Adrenal gland (tissue), 12 donors: ENCODE data around the gene MACROD2. TPM values are rescaled to one million over a fixed set of nuclear protein-coding genes. Genes with fewer than 3 reads are reported as not detected.

Experiments used
- DNase-seq, 7 donors: peaks; one replicate each; pipeline ENCODE4 v3.0.0-alpha.2; 2019 to 2020
- H3K27ac ChIP-seq, 5 donors: fragments of 200-600 bp; sonication (generic) in 4 of 5; 1 replicate in 3 of 5; 2 replicates in 2 of 5; pipeline versions ENCODE4 v1.5.1 to v1.8.0; 2016 to 2020; ENCODE audit warnings: mild to moderate bottlenecking in 1 of 5
- H3K27me3 ChIP-seq: fragments of 200-600 bp; 2 replicates; pipeline ENCODE4 v1.8.0; 2021
- H3K36me3 ChIP-seq, 2 donors: fragments of 200-600 bp; replicated peaks in 1 of 2; 1 replicate in 1 of 2; 2 replicates in 1 of 2; pipeline versions ENCODE4 v1.5.1 to v1.8.0; 2018 to 2022
- H3K4me1 ChIP-seq, 2 donors: fragments of 200-600 bp; replicated peaks in 1 of 2; 1 replicate in 1 of 2; 2 replicates in 1 of 2; pipeline versions ENCODE4 v1.5.1 to v1.8.0; 2018 to 2021
- H3K4me3 ChIP-seq, 4 donors: fragments of 200-600 bp; sonication (generic) in 3 of 4; one replicate each; pipeline ENCODE4 v1.5.1; 2016 to 2018
- H3K9me3 ChIP-seq, 3 donors: fragments of 200-600 bp; sonication (generic) in 1 of 3; replicated peaks in 1 of 3; 1 replicate in 2 of 3; 2 replicates in 1 of 3; pipeline versions ENCODE4 v1.5.1 to v1.8.0; 2016 to 2021
- CTCF ChIP-seq, 6 experiments: fragments of 450-650 bp in 4 of 6; fragments of 200-600 bp in 2 of 6; sonication (generic) in 1 of 6; IDR thresholded peaks; 1 replicate in 5 of 6; 2 replicates in 1 of 6; pipeline versions ENCODE4 v1.5.1 to v1.8.0; 2016 to 2021; ENCODE audit warnings: antibody characterized with exemption in 6 of 6, mild to moderate bottlenecking in 2 of 6, moderate library complexity in 1 of 6
- POLR2A ChIP-seq, 2 donors: fragments of 450-650 bp; IDR thresholded peaks; one replicate each; pipeline ENCODE4 v1.6.1; 2017; ENCODE audit warnings: antibody characterized with exemption in 2 of 2, mild to moderate bottlenecking in 2 of 2, moderate library complexity in 1 of 2
- WGBS, 4 donors: extraction: QIAGEN DNeasy Blood & Tissue Kit in 2 of 4; methylation state at CpG; one replicate each; pipeline versions ENCODE4 v1.1.5 to v1.1.7; 2013 to 2017; 5-methylcytosine and 5-hydroxymethylcytosine counted together
- intact Hi-C, 2 donors: fragments of 100-400 bp; cut with DNase I; formaldehyde crosslinking; loops; one replicate each; pipeline versions ENCODE4 v1.14.1 to v1.15.0; 2022 to 2023
- polyA plus RNA-seq, 3 donors: library from polyadenylated mRNA; stranded (reverse); fragments of 200-250 nt in 2 of 3; fragments of 350-450 nt in 1 of 3; fragmentation: Illumina TruSeq in 1 of 3; extraction: RNeasy Lipid Tissue Mini Kit (QIAGEN cat#74804) in 1 of 3; gene quantifications; one replicate each; pipeline ENCODE4 v1.2.3, GENCODE V29; 2013 to 2014
- total RNA-seq, 9 donors: library from RNA; depleted of rRNA in 4 of 9; stranded (reverse); fragments of >200 nt in 4 of 9; fragments of 120-200 nt in 1 of 9; fragmentation: NEBNext Ultra II Directional in 1 of 9; extraction: Animal tissue kit (Norgen Biotek cat#: 25700) in 1 of 9; gene quantifications; one replicate each; pipeline versions ENCODE4 v1.1.0 to v1.2.4, GENCODE V29; 2013 to 2023
- donor health status: healthy with polysubstance abuse.
- donor health status: Bipolar disorder and iron deficiency.
- donor health status: DM: yes; HTN: yes; CAD: no.
- donor health status: DM: no; HTN: no; CAD: no.
- donor health status: DM: no; HTN: no; CAD: no.
- donor health status: DM: yes; HTN: yes; CAD: no.

Gene MACROD2
- total and polyA plus RNA-seq, 12 donors, result 1.1 to 21.2 (median 6.4) TPM

DNA sequence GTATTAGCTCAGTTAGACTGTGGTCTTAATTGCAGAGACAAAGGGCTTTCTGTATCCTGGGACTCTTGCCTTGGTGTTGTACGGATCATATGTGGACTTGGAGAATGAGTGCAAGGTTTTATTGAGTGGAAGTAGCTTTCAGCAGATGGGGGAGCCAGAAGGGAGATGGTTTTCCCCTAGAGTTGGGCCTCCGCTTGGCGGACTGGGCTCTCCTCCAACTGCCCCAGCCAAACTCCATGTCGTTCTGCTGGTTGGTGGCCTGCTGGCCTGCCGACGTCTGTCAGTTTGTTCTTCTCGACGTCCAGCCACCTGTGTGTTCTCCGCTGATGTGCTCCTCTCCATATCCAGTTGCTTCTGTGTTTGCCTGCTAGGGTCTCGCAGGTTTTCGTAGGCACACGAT, 531.6 kb downstream of the MACROD2 start:
- TF ChIP-seq POLR2A (IDR thresholded peaks at IDR 0.05) (no peak), CTCF (IDR thresholded peaks at IDR 0.05) (no peak)
- Histone ChIP-seq H3K4me3 (no peak overlapping the region), H3K9me3 (no peaks in the 10 kb centered on the region), H3K36me3 (no peaks in the 10 kb centered on the region), H3K27ac (no peak overlapping the region), H3K4me1 (no peaks in the 10 kb centered on the region), H3K27me3 (no peaks in the 10 kb centered on the region)
- no peak for DNase-seq
- WGBS, 4 donors, result 87 to 93% (median 92%) methylated on average over 12 of the region's 12 CpGs
- intact Hi-C loops, result no loop called here

GRCh38 chr20:14531786-14532185, 536.5 kb downstream of the MACROD2 start:
- Histone ChIP-seq H3K4me3 (no peak overlapping the region), H3K9me3 (peaks cover 0 to 5% (median 0%) of the 10 kb centered on the region in 3 donors), H3K4me1 (no peaks in the 10 kb centered on the region), H3K27ac (no peak overlapping the region), H3K27me3 (no peaks in the 10 kb centered on the region), H3K36me3 (no peaks in the 10 kb centered on the region)
- DNase-seq, result no peak
- intact Hi-C loops, result no loop called here
- WGBS, 4 donors, result 83 to 88% (median 87%) methylated on average over 5 of the region's 5 CpGs
- TF ChIP-seq CTCF (IDR thresholded peaks at IDR 0.05) (no peak), POLR2A (IDR thresholded peaks at IDR 0.05) (no peak)

DNA sequence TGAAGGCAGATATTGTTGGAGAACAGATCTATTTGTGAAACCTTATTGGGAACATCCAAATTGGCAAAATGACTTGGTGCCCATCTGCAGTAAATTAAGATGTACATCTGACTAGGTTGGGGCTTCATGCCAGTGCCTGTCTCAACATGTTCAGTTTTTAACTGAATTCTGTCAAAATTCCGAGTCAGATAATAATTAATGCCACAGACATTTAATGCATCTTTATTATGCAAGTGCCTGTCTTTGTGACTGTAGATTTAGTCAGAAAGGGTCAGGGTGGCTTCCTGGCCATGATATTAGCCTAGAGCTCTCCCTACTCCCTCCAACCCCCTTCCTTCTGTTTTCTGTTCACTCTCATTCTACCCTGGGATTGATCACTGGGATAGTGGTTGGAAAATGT, 541.4 kb downstream of the MACROD2 start:
- H3K4me3 ChIP-seq, result no peak overlapping the region
- DNase-seq, result no peak
- no peaks in the 10 kb centered on the region for H3K4me1 ChIP-seq
- H3K9me3 ChIP-seq, result peaks cover 0 to 5% (median 0%) of the 10 kb centered on the region in 3 donors
- TF ChIP-seq POLR2A (IDR thresholded peaks at IDR 0.05) (no peak), CTCF (IDR thresholded peaks at IDR 0.05) (no peak)
- no peaks in the 10 kb centered on the region for H3K27me3 ChIP-seq
- no peak overlapping the region for H3K27ac ChIP-seq
- no peaks in the 10 kb centered on the region for H3K36me3 ChIP-seq
- WGBS, 4 donors, result 44 to 70% (median 49%) methylated on average over 1 of the region's 1 CpG
- intact Hi-C loops, result no loop called here

- 91 to 98% (median 94%) methylated on average over 5 of the region's 5 CpGs for WGBS, 4 donors
- H3K4me1 ChIP-seq, result no peaks in the 10 kb centered on the region
- H3K36me3 ChIP-seq, result no peaks in the 10 kb centered on the region
- H3K27ac ChIP-seq, result no peak overlapping the region
- TF ChIP-seq POLR2A (IDR thresholded peaks at IDR 0.05), result no peak
- TF ChIP-seq CTCF (IDR thresholded peaks at IDR 0.05), result no peak
- H3K9me3 ChIP-seq, result peaks cover 0 to 1% (median 0%) of the 10 kb centered on the region in 3 donors
- intact Hi-C loops, result no loop called here
- H3K27me3 ChIP-seq, result no peaks in the 10 kb centered on the region
- DNase-seq, result no peak
- no peak overlapping the region for H3K4me3 ChIP-seq
Observed at GRCh38 chr20:14538433-14538832, 543.1 kb downstream of the MACROD2 start.
